ENCODE results near the gene CA12.

- TF ChIP-seq CTCF (IDR thresholded peaks at IDR 0.05) (no peak), POLR2A (IDR thresholded peaks at IDR 0.05) (no peak)
Observed at GRCh38 chr15:63396152-63396928, 14.7 kb upstream of the CA12 start.
